Skeletal muscle tissue (tissue), 4 donors: ENCODE results near the gene TTC5. TPM values are rescaled to one million over a fixed set of nuclear protein-coding genes. Genes with fewer than 3 reads are reported as not detected.
"Not testable (repeated sequence)": the region's sequence is repeated elsewhere in the genome, so short reads cannot be mapped to it uniquely, and the experiment has no call there.

Source experiments
- H3K27ac ChIP-seq: one replicate; pipeline ENCODE4 v1.7.0; 2013; ENCODE audit warnings: mild to moderate bottlenecking, low read depth, low read length, inconsistent platforms
- H3K27me3 ChIP-seq, 3 donors: one replicate each; pipeline ENCODE4 v1.7.0; 2013; ENCODE audit warnings: low read length in 3 of 3; ENCODE audit not compliant: control insufficient read depth in 3 of 3, insufficient read depth in 3 of 3
- H3K36me3 ChIP-seq, 3 donors: one replicate each; pipeline ENCODE4 v1.7.0; 2013; ENCODE audit warnings: low read length in 3 of 3; ENCODE audit not compliant: control insufficient read depth in 3 of 3, insufficient read depth in 3 of 3
- H3K4me1 ChIP-seq, 3 donors: one replicate each; pipeline ENCODE4 v1.7.0; 2013; ENCODE audit warnings: low read length in 3 of 3, mild to moderate bottlenecking in 3 of 3; ENCODE audit not compliant: control insufficient read depth in 3 of 3, insufficient read depth in 3 of 3
- H3K4me3 ChIP-seq, 3 donors: one replicate each; pipeline ENCODE4 v1.7.0; 2013; ENCODE audit warnings: low read length in 3 of 3
- H3K9ac ChIP-seq, 3 donors: one replicate each; pipeline ENCODE4 v1.7.0; 2013; ENCODE audit warnings: low read length in 3 of 3, mild to moderate bottlenecking in 3 of 3, moderate library complexity in 2 of 3, low read depth in 1 of 3
- H3K9me3 ChIP-seq, 3 donors: one replicate each; pipeline ENCODE4 v1.7.0; 2013; ENCODE audit warnings: low read length in 3 of 3; ENCODE audit not compliant: control insufficient read depth in 3 of 3
- total RNA-seq: library from RNA; depleted of rRNA; stranded (reverse); fragments of >200 nt; gene quantifications from one replicate; pipeline ENCODE4 v1.2.3, GENCODE V29; 2014
- donor health status: Osteomylitis.

TTC5 gene
- total RNA-seq, 1 donor from 2014 or later, result 16.7 TPM

DNA sequence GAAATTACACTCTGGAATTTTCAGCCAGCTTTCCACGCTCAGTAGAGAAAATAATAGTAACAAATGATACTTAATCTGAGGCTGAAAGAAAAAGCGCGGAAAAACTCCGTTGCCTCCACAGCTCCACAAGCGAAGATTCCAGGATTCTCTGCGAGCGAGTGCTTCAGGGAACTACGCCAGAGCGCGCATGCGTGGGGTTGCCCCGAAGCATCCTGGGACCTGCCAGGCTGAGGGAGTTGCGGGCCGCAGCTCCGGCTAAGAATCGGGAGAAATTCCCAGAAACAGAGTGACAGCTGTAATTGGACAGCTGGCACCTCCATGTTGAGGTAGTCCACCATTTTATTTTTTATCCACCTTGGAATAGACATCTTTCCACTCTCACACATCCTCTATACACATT is 12.0 kb upstream of the TTC5 start:
- no peak overlapping the region for H3K4me3 ChIP-seq

DNA sequence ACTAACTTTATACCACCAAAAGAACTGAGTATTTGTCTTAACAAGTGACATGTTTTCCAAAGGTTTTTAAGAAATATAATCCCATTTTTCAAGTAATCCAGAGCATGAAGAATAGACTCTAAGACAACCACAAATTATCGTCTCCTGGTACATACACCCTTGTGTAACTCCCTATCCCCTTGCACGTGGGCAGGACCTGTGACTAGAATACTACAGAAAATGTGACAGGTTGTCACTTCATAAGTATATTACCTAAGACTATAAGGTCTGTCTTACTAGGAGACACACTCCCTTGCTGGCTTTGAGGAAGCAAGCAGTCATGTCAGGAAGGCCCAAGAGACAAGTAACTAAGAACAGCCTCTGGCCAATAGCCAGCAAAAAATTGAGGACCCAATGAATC is 8.3 kb upstream of the TTC5 start:
- Histone ChIP-seq H3K4me1 (no peaks in the 10 kb centered on the region), H3K9ac (no peak overlapping the region), H3K9me3 (no peaks in the 10 kb centered on the region), H3K27me3 (no peaks in the 10 kb centered on the region), H3K36me3 (peaks cover 27 to 48% (median 44%) of the 10 kb centered on the region in 3 donors), H3K4me3 (no peak overlapping the region), H3K27ac (no peak overlapping the region)

More for the DNA sequence above, 12.0 kb upstream of the TTC5 start:
- Histone ChIP-seq H3K4me1 (no peaks in the 10 kb centered on the region), H3K27me3 (no peaks in the 10 kb centered on the region), H3K9me3 (no peaks in the 10 kb centered on the region), H3K9ac (no peak overlapping the region), H3K36me3 (peaks cover 29 to 46% (median 44%) of the 10 kb centered on the region in 3 donors), H3K27ac (no peak overlapping the region)

- peaks cover 0 to 8% (median 8%) of the 10 kb centered on the region in 3 donors for H3K36me3 ChIP-seq
- peak overlapping the region; percentile 86 to 93 (median 93) for H3K4me3 ChIP-seq
- no peaks in the 10 kb centered on the region for H3K9me3 ChIP-seq
- H3K9ac ChIP-seq, result no peak overlapping the region
- no peak overlapping the region for H3K27ac ChIP-seq
- no peaks in the 10 kb centered on the region for H3K27me3 ChIP-seq
- peaks cover 4 to 11% (median 8%) of the 10 kb centered on the region in 3 donors for H3K4me1 ChIP-seq
These were observed 300 bp upstream of the TTC5 start for GRCh38 chr14:20306079-20306423.

- Histone ChIP-seq H3K36me3 (peaks cover 17 to 36% (median 35%) of the 10 kb centered on the region in 3 donors), H3K9ac (no peak overlapping the region), H3K9me3 (no peaks in the 10 kb centered on the region), H3K27ac (no peak overlapping the region), H3K27me3 (no peaks in the 10 kb centered on the region), H3K4me3 (no peak overlapping the region), H3K4me1 (peaks cover 4 to 11% (median 8%) of the 10 kb centered on the region in 3 donors)
These were observed 3.6 kb downstream of the TTC5 start for GRCh38 chr14:20302042-20302755.

DNA sequence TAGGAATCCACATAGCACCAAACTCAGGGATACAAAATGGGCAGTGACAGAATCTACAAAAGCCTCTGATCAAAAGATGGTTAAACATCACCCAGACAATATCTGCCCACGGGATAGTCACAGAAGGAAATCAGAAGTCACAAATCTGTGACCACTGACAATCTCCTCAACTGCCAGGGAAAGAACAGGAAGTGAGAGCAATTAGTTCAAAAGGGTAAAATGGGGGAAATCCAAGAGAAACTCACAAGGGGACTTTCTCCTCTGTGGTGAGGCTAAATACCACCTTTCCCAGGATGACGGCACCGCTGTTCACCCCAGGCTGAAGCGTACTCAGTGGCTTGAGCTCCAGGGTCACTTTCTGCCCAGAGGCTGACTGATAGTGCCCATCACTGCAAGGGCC is 10.7 kb downstream of the TTC5 start:
- H3K9ac ChIP-seq, result no peak overlapping the region
- H3K36me3 ChIP-seq, result peaks cover 35 to 78% (median 67%) of the 10 kb centered on the region in 3 donors

GRCh38 chr14:20294636-20295035 is 11.1 kb downstream of the TTC5 start:
- Histone ChIP-seq H3K4me1 (no peaks in the 10 kb centered on the region), H3K9me3 (no peaks in the 10 kb centered on the region), H3K27me3 (no peaks in the 10 kb centered on the region), H3K36me3 (peaks cover 34 to 77% (median 68%) of the 10 kb centered on the region in 3 donors), H3K4me3 (no peak overlapping the region), H3K27ac (no peak overlapping the region), H3K9ac (no peak overlapping the region)

More for the DNA sequence above, 10.7 kb downstream of the TTC5 start:
- no peak overlapping the region for H3K4me3 ChIP-seq
- H3K4me1 ChIP-seq, result no peaks in the 10 kb centered on the region
- H3K27me3 ChIP-seq, result no peaks in the 10 kb centered on the region
- no peak overlapping the region for H3K27ac ChIP-seq
- H3K9me3 ChIP-seq, result no peaks in the 10 kb centered on the region

DNA sequence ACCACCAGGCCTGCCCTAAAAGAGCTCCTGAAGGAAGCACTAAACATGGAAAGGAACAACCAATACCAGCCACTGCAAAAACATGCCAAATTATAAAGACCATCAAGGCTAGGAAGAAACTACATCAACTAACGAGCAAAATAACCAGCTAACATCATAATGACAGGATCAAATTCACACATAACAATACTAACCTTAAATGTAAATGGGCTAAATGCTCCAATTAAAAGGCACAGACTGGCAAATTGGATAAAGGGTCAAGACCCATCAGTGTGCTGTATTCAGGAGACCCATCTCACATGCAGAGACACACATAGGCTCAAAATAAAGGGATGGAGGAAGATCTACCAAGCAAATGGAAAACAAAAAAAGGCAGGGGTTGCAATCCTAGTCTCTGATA is 23.8 kb downstream of the TTC5 start:
- not testable (repeated sequence) for H3K27ac ChIP-seq, H3K9me3 ChIP-seq, H3K4me1 ChIP-seq, H3K27me3 ChIP-seq, H3K4me3 ChIP-seq, H3K9ac ChIP-seq, H3K36me3 ChIP-seq

DNA sequence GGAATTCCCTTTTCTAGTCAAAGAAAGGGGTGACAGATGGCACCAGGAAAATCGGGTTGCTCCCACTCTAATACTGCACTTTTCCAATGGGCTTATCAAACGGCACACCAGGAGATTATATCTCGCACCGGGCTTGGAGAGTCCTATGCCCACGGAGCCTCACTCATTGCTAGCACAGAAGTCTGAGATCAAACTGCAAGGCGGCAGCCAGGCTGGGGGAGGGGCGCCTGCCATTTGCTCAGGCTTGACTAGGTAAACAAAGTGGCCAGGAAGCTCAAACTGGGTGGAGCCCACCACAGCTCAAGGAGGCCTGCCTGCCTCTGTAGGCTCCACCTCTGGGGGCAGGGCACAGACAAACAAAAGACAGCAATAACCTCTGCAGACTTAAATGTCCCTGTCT is 25.5 kb downstream of the TTC5 start:
- H3K4me1 ChIP-seq, H3K36me3 ChIP-seq, H3K4me3 ChIP-seq, H3K27ac ChIP-seq, H3K27me3 ChIP-seq, H3K9ac ChIP-seq, H3K9me3 ChIP-seq: not testable (repeated sequence)

GRCh38 chr14:20278414-20278813 is 27.3 kb downstream of the TTC5 start:
- Histone ChIP-seq H3K36me3 (peaks cover 0 to 6% (median 0%) of the 10 kb centered on the region in 3 donors), H3K9me3 (no peaks in the 10 kb centered on the region), H3K4me3 (no peak overlapping the region), H3K27ac (no peak overlapping the region), H3K9ac (no peak overlapping the region), H3K4me1 (no peaks in the 10 kb centered on the region), H3K27me3 (no peaks in the 10 kb centered on the region)

- Histone ChIP-seq H3K27ac (no peak overlapping the region), H3K4me3 (no peak overlapping the region), H3K9me3 (no peaks in the 10 kb centered on the region), H3K36me3 (peaks cover 0 to 6% (median 0%) of the 10 kb centered on the region in 3 donors), H3K9ac (no peak overlapping the region), H3K4me1 (no peaks in the 10 kb centered on the region), H3K27me3 (no peaks in the 10 kb centered on the region)
These were observed 28.3 kb downstream of the TTC5 start for GRCh38 chr14:20277409-20277808.
